OCI-LY1 (cell line): Measurements from ENCODE around the gene SGTB.

Experiments
- H2AFZ ChIP-seq: fragments of 200-600 bp; sonication (generic), shearing (Covaris generic); 2 replicates; pipeline ENCODE4 v1.6.0; 2014; ENCODE audit warnings: antibody characterized with exemption, mild to moderate bottlenecking, low read length
- H3F3A ChIP-seq: fragments of 200-600 bp; sonication (generic), shearing (Covaris generic); 2 replicates; pipeline ENCODE4 v1.6.0; 2014; ENCODE audit warnings: mild to moderate bottlenecking, antibody characterized with exemption, low read length, moderate library complexity; ENCODE audit not compliant: insufficient read depth
- H3K27ac ChIP-seq: fragments of 200-600 bp; sonication (generic); 2 replicates; pipeline ENCODE4 v1.5.1; 2014; ENCODE audit warnings: low read length, mixed run types, mild to moderate bottlenecking, low read depth; ENCODE audit not compliant: poor library complexity, severe bottlenecking
- H3K27me3 ChIP-seq: fragments of 200-600 bp; sonication (generic); 2 replicates; pipeline ENCODE4 v1.6.0; 2014; ENCODE audit warnings: antibody characterized with exemption, mild to moderate bottlenecking, low read length, moderate library complexity; ENCODE audit not compliant: insufficient read depth
- H3K36me3 ChIP-seq: fragments of 200-600 bp; sonication (generic); 2 replicates; pipeline ENCODE4 v1.6.1; 2014; ENCODE audit warnings: mild to moderate bottlenecking, antibody characterized with exemption, low read length, moderate library complexity, mixed read lengths; ENCODE audit not compliant: insufficient read depth
- H3K4me1 ChIP-seq: fragments of 200-600 bp; sonication (generic); 2 replicates; pipeline ENCODE4 v1.5.1; 2014; ENCODE audit warnings: mild to moderate bottlenecking, low read length, moderate library complexity; ENCODE audit not compliant: insufficient read depth, severe bottlenecking
- H3K4me2 ChIP-seq: fragments of 200-600 bp; sonication (generic), shearing (Covaris generic); 2 replicates; pipeline ENCODE4 v1.6.1; 2014; ENCODE audit warnings: low read length
- H3K4me3 ChIP-seq: fragments of 200-600 bp; sonication (generic); 2 replicates; pipeline ENCODE4 v1.5.1; 2014; ENCODE audit warnings: low read length, low read depth, mild to moderate bottlenecking, mixed read lengths; ENCODE audit not compliant: poor library complexity, severe bottlenecking
- H3K79me2 ChIP-seq: fragments of 200-600 bp; shearing (Covaris generic); 2 replicates; pipeline ENCODE4 v1.6.1; 2016; ENCODE audit warnings: mixed run types, low read length, mixed read lengths; ENCODE audit not compliant: insufficient read depth
- H3K9ac ChIP-seq: fragments of 200-600 bp; sonication (generic), shearing (Covaris generic); 2 replicates; pipeline ENCODE4 v1.6.1; 2014; ENCODE audit warnings: mild to moderate bottlenecking, low read length, mixed read lengths
- H3K9me2 ChIP-seq: fragments of 200-600 bp; sonication (generic), shearing (Covaris generic); 2 replicates; pipeline ENCODE4 v1.6.1; 2014; ENCODE audit warnings: low read depth, mild to moderate bottlenecking, low read length, mixed read lengths
- H3K9me3 ChIP-seq: fragments of 200-600 bp; shearing (Covaris generic); 2 replicates; pipeline ENCODE4 v1.6.1; 2014; ENCODE audit warnings: low read length, mixed read lengths
- H4K20me1 ChIP-seq: fragments of 200-600 bp; sonication (generic), shearing (Covaris generic); 2 replicates; pipeline ENCODE4 v1.6.0; 2016; ENCODE audit warnings: mild to moderate bottlenecking, low read length; ENCODE audit not compliant: insufficient read depth
- CTCF ChIP-seq: fragments of 200-600 bp; sonication (generic), shearing (Covaris generic); IDR thresholded peaks from 2 replicates; pipeline ENCODE4 v1.5.1; 2017; ENCODE audit warnings: mild to moderate bottlenecking, antibody characterized with exemption, low read length, moderate library complexity, mixed read lengths
- EZH2 ChIP-seq: fragments of 200-600 bp; sonication (generic), shearing (Covaris generic); IDR thresholded peaks from 2 replicates; pipeline ENCODE4 v1.8.0; 2017; ENCODE audit warnings: borderline replicate concordance, mixed run types, mild to moderate bottlenecking, antibody characterized with exemption, low read length, moderate library complexity, mixed read lengths

Gene SGTB

DNA sequence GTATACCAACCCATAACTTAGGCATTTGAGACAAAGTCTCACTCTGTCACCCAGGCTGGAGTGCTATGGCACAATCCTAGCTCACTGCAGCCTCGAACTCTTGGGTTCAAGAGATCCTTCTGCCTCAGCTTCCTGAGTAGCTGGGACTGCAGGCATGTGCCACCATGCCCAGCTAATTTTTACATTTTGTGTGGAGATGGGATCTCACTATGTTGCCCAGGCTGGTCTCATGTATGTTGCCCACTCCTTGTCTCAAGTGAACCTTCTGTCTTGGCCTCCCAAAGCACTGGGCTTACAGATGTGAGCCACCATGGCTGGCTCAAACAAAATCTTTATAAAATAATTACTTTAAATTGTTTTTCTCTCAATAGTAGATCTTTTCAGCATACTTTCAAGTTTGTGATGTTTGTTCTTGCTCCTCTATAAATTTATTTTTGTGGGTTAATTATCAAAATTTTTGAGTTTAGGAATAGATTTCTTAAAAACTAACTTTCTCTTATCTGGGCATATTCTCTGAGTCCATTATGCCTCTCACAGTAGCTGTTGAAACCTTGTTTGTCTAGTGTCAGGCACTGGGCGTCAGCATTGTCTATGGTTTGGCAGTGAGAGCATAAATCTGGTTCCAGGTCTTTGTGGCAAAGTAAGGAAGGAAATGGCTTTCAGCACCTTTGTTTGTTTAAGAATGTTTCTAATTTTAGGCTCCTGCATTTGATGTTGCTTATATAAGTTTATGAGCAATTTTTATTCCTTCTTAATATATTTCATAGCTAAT, 38.8 kb upstream of the SGTB start:
- no peak overlapping the region for H3K4me3 ChIP-seq
- no peaks in the 10 kb centered on the region for H3K79me2 ChIP-seq
- H3K9me2 ChIP-seq = no peaks in the 10 kb centered on the region
- no peaks in the 10 kb centered on the region for H3F3A ChIP-seq
- H3K27me3 ChIP-seq = no peaks in the 10 kb centered on the region
- H3K27ac ChIP-seq = no peak overlapping the region
- H3K36me3 ChIP-seq = peaks cover 20% of the 10 kb centered on the region; the same call in 1 of the 2 replicates
- H2AFZ ChIP-seq = no peak overlapping the region
- TF ChIP-seq EZH2 (no peak), CTCF (peak; percentile 45; the same call in 1 of the 2 replicates)
- no peaks in the 10 kb centered on the region for H4K20me1 ChIP-seq
- no peak overlapping the region for H3K9ac ChIP-seq
- no peak overlapping the region for H3K4me2 ChIP-seq
- H3K9me3 ChIP-seq = no peaks in the 10 kb centered on the region
- peaks cover 5% of the 10 kb centered on the region for H3K4me1 ChIP-seq

DNA sequence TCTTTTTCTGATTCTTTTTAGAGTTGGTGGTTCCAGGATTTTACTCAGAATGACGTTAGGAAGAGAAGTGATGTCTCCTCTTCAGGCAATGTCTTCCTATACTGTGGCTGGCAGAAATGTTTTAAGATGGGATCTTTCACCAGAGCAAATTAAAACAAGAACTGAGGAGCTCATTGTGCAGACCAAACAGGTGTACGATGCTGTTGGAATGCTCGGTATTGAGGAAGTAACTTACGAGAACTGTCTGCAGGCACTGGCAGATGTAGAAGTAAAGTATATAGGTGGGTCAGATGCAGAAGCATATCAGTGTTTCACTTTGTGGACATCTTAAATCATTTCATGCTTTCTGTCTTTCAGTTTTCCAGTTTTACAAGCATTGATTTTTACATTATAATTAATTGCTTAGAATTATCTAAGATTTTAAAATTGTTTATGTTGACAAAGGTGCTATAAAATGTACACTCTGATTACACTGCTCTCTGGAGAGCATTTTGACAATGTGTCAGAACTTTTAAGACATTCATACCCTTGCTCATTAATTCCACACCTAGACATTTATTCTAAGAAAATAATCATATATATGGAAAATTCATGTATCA, 36.7 kb upstream of the SGTB start:
- Histone ChIP-seq H2AFZ (no peak overlapping the region), H3F3A (no peaks in the 10 kb centered on the region), H3K27me3 (no peaks in the 10 kb centered on the region), H3K9ac (no peak overlapping the region), H3K79me2 (no peaks in the 10 kb centered on the region), H3K4me2 (no peak overlapping the region), H3K4me1 (peaks cover 5% of the 10 kb centered on the region), H3K4me3 (no peak overlapping the region), H4K20me1 (no peaks in the 10 kb centered on the region), H3K9me2 (no peaks in the 10 kb centered on the region), H3K27ac (no peak overlapping the region), H3K9me3 (no peaks in the 10 kb centered on the region), H3K36me3 (peaks cover 19% of the 10 kb centered on the region; the same call in 1 of the 2 replicates)
- TF ChIP-seq CTCF (no peak), EZH2 (no peak)

DNA sequence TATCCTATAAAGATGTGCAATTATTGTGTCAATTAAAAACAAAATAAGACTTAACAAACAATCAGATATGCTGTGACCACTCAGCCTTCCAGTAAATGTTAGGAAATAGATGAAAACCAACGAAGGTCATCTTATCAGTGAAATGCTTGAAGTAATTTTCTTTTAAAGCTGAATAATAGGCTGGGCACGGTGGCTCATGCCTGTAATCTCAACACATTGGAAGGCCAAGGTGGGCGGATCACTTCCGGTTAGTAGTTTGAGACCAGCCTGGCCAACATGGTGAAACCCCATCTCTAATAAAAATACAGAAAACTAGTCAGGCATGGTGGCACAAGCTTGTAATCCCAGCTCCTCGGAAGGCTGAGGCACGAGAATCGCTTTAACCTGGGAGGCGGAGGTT, 31.3 kb upstream of the SGTB start:
- Histone ChIP-seq H3K9me2 (no peaks in the 10 kb centered on the region), H3K4me3 (no peak overlapping the region), H3K27ac (no peak overlapping the region), H3K36me3 (no peaks in the 10 kb centered on the region), H3K79me2 (no peaks in the 10 kb centered on the region), H3K9ac (no peak overlapping the region), H3F3A (no peaks in the 10 kb centered on the region), H4K20me1 (no peaks in the 10 kb centered on the region), H2AFZ (no peak overlapping the region), H3K9me3 (no peaks in the 10 kb centered on the region), H3K27me3 (no peaks in the 10 kb centered on the region), H3K4me1 (no peaks in the 10 kb centered on the region), H3K4me2 (no peak overlapping the region)
- TF ChIP-seq EZH2 (no peak), CTCF (no peak)
